KG1 (cell line): ENCODE results near the gene VAPA.

ENCODE experiments used
- DNase-seq: peaks from one replicate; lab custom pipeline; 2025; lab: John Stamatoyannopoulos, UW

Gene VAPA

DNA sequence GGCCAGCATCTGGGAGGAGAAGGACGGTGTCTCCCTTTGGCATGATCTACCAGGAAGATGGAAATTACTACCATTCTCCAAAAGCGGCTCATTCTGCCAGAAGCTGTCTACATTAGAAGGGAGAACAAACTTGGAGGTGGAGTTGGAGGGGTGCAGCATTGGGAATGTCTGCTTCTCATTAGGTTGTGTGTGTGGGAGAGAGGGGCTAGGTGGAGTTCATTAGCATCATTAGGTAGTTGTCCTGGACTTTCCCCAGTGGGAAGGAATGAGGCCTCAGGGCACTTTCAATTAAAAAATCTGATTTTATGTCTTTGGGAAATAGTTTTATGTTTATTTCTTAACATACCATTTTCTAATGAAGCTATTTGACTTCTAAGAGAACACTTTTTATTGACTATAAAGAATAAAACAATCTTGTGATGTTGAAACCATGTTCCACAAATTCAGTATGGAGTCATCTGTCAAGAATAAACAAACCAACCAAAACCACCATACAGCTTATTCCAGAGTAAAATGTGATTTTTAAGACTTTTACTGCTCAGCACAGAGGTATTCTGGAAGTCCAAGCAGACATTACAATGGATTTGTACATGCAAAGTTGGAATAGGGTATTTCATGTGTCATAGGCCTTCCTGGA, 60.6 kb downstream of the VAPA start:
- DNase-seq: no peak

DNA sequence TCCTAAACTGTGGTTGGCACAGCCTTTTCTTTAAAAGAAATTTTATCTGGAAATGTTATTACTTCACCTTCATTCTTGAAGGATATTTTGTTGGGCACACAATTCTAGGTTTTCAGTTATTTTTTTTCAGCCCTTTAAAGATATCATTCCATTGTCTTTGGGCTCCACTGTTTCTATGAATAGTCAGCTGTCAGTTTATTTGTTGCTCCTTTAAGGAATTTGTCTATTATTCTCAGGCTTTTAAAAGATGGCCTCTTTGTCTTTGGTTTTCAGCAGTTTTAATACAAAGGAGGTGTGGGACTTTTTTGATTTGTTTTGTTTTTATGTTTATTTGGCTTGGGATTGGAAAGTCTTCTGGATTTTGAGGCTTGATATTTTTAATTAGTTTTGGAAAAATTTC, 61.8 kb downstream of the VAPA start:
- no peak for DNase-seq

GRCh38 chr18:9982711-9983110, 68.9 kb downstream of the VAPA start:
- no peak for DNase-seq

GRCh38 chr18:9984080-9984479, 70.3 kb downstream of the VAPA start:
- DNase-seq: no peak

DNA sequence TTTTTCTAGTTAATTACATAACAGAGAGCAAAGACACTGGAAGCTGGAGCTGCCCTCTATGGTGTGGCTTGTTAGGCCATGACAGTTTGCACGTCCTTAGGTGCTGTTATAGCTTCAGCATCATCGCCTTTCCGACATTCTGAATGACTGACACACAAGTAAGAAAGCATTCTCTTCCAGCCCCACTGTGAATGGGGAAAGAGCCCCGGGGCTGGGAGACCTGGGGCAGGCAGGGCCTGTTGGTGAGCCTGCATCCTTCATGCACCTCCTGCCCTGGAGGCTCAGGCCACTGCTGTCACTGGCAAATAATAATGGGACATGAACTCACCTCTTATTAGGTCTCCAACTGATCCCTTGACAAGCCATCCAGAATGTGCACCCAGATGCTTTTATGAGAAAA, 71.8 kb downstream of the VAPA start:
- no peak for DNase-seq

DNA sequence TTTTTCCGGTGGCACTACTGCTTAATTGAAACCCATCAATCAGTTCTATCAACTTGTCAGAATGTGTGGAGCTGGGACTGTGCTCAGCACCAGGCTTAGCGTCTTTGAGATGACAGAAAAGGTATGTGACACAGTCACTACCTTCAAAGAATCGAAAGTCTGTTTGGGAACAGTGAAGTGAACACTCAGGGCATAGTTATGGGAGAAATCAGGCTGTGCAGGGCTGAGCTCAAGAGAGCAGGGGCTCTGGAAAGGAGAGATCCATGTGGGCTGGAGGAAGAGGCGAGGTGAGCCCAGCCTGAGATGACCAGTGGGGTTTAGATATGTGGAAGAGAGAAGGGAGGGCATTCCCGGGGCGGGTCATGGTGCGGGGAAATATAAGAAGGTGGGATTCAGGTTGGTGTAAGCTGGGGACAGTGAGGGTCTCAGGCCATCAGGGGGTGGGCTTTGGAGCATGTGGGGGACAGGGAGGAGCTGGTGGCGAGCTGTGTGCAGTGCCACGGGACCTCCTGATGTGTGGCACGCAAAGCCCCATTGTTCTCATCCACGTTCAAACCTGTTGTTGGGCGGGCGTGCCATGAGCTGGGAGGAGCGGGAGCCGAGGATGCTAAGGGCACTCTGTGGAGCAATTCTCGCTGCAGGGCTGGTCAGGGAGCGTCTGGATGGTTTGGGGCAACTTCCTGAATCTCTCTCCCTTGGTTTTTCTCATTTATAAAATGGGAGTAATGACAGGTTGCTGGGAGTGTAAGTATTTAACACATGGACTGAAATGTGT, 72.5 kb downstream of the VAPA start:
- no peak for DNase-seq

DNA sequence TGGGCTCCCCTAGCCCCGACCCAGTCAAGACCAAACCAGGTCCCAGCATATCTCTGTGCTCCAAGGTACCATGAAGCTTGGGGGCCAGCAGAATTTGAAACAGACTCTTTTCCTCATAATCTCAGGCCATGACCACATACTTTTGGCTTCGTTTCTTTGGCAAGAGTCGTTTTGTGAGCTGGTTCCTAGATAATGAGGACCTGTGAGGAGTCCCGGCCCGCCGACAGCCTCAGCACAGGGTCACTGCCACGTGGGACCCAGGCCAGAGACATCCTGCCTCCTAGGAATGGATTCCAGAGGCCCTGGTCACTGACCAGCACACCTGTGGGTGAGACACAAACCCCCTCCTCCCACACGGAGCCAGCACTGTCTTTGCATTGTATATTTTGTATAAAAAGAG, 73.5 kb downstream of the VAPA start:
- no peak for DNase-seq

DNA sequence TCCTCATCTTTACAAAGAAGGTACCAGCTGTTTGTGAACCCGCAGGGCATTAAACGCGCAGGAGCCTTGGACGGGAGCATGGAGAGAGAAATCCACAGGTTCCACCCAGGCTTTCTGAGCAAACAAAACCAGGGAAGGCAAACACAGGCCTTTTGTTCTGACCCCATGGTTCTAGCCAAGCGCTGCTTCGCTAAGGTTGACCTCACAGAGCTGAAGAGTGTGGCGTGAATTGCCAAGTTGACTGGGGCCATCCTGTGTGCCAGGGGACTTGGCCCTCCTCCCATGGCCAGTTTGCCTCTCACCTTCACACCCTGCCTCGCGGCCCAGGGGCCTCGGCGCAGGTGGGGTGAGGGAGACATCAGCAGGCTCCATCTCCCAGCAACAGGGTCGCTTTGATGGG, 74.1 kb downstream of the VAPA start:
- no peak for DNase-seq

- no peak for DNase-seq
Observed at GRCh38 chr18:9988665-9989064, 74.8 kb downstream of the VAPA start.

- no peak for DNase-seq
Observed at GRCh38 chr18:9989481-9989880, 75.7 kb downstream of the VAPA start.

DNA sequence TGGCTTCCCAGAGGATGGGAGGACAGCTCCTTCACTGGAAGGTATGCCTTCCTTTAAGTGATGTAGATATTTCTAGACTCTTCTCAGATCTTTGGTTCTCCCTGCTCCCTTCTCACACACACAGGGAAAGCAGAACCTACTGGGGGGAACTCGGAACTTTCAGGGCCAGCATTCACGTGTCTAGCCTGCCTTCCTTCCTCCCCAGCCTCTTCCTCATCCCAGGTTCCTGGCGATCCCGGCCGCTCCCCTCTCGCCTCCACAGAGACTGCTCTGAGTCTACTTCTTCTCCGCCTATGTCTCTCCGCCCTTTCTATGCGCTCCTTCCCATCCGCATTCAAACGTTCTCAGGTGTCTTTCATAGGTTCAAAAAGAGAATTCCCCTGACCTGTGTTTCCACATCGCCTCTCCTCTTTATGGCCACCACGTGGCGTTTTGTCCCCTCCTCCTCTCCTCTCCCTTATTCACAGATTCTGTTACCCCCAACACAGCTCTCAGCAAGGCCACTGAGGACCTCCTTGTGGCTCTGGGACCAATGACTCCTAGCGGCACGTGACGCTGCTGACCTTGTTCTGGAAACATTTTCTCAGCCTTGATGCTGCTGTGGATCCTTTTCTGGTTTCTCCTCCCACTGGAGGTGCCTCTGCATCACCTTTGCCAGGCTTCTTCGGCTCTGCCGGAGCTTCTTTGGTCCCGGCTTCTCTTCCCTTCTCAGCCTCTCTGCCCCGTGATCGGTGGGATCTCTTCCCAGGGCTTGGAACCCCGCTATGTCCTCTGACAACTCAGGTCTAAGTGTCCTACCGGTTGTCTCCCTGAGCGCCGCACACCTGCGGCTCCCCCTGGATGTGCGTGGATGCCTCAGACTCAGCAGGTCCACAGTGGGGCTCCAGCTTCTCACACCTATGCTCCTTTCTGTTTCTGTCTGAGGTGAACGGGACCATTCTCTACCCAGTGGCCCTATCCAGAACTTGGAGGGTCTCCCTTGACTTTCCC, 77.5 kb downstream of the VAPA start:
- DNase-seq: no peak

GRCh38 chr18:9992300-9992972, 78.6 kb downstream of the VAPA start:
- no peak for DNase-seq

- no peak for DNase-seq
Observed at GRCh38 chr18:9992973-9993520, 79.2 kb downstream of the VAPA start.

DNA sequence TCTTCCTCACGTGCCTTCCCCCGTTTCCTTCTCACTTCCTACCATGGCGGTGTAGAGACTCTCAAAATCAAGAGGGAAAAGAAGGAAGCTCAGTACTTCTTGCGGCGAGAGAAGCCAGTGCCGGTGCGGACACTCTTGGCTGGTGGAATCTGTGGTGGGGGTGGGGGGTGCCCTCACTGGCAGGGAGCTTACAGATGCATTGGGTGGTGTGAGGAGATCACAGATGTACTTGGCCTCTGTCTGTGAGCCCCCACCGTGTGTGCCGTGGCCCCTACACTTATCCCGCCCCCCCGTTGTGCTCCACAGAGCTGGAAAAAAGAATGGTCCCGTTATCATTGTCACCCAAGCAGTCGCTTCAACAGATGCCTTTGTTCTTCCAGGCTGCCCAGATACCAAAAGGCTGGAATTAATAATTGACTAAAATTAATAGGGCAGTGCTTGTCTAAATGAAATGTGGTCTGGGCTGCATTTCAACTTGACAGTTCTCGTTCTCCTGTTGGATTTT, 79.8 kb downstream of the VAPA start:
- DNase-seq: no peak

DNA sequence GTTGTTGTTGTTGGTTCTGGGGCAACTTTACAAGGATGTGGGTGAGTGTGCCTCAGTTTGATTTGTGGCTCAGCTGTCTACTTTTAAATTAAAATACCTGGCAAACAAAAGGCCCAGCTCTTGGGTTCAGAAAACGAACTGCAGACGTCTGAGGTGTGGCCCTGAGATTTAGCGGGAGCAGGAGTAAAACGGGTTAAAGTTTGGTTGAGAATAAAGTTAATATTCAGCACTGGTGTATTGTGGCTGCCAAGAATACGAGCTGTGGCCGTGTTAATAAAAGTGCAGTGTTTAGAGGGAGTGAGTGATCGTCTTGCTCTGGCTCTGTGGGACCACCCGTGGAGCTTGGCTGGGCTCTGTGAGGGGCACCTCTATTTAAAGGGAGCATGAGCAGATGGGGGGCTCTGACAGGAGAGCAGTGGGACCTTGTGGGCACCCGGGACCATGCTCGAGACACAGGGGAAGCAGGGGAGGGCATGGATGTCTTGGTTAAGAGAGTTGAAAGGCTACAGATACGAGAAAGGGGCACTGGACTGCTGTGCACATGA, 80.3 kb downstream of the VAPA start:
- DNase-seq: no peak

DNA sequence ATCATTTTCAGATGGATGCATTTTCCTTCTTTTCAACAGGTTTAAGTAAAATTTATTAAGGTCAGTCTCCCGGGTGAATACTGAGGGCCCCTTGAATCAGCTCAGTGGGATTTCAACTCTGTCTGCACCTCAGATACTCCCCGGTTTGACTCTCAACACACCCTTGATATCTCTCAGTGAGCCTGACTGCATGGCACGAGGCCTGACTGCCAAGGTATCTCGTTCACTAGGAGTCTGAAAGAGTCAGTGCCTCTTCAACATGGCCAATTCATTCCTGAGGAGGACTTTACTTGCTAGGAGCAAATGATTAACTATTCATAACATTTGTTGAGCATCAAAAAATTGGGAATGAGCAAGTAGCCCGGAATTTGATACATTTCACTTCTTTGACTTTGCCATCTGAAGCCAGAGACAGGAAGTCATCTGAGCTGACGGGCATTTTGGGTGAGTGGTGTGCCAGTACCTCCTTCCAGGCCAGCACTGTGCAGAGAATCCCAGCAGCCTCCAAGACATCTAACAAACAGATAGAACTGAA, 81.0 kb downstream of the VAPA start:
- DNase-seq: no peak

GRCh38 chr18:9995631-9996030, 81.8 kb downstream of the VAPA start:
- no peak for DNase-seq

- no peak for DNase-seq
Observed at GRCh38 chr18:9996094-9996493, 82.3 kb downstream of the VAPA start.

DNA sequence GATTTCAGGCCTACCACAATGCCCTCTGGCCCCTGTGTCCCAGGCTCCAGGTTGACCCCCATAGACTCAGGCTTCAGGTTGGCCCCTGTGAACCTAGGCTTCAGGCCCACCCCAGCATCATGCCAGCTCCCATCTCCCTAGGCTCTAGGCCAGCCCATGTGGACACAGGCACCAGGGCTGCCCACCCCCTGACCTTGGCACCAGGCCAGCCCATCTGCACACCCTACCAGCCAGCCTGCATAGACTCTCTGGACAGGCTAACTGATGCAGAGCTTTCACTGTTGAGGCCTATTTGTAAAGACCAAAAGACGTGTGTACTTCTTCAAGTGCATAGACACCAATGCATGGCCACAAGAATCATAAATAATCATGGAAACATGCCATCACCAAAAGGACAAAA, 83.9 kb downstream of the VAPA start:
- DNase-seq: no peak

DNA sequence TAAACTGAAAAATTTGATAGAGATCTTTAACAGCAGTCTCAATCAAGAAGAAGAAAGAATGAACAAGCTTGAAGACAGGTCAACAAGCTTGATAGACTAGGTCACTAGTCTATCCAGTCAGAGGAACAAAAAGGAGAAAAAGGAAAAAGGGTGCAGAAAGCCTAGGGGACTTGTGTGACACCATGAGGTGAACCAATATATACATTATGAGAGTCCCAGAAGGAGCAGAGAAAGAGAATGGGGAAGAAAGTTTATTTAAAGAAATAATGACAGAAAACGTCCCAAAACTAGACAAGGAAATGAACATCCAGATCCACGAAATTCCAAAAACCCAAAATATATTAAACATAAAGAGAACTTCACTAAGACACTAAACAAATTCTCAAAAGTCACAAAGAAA, 84.5 kb downstream of the VAPA start:
- DNase-seq: no peak

DNA sequence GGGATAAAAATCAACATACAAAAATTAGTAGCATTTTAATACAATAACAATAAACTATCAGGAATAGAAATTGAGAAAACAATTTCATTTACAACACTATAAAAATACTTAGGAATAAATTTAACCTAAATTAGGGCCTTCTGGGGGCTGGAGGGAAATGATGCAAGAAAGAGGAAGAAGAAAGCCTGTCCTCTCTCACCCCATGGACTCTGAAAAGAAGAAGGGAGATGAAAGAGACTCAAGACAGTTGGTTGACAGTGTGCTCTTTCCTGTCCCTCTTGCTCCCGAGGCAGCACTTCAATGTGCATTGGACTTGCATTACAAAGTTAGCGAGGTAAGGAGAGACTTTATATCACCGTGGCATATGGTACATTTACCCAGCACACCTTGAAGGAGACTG, 88.5 kb downstream of the VAPA start:
- no peak for DNase-seq
